PC-3 (cell line): ENCODE results near the gene C7orf57.

Experiments
- CTCF ChIP-seq: fragments of 300-600 bp; sonication (generic); conservative IDR thresholded peaks from 2 replicates; pipeline ENCODE4 v1.5.1; 2017; ENCODE audit warnings: antibody characterized with exemption, low read depth, mild to moderate bottlenecking, low read length
- EZH2 ChIP-seq: fragments of 300-600 bp; sonication (generic); IDR thresholded peaks from one replicate; pipeline ENCODE4 v1.6.1; 2017; ENCODE audit warnings: antibody characterized with exemption, mild to moderate bottlenecking, low read length; ENCODE audit not compliant: unreplicated experiment
- EZH2phosphoT487 ChIP-seq: fragments of 300-600 bp; sonication (generic); IDR thresholded peaks from 2 replicates; pipeline ENCODE4 v1.6.1; 2018; ENCODE audit warnings: mild to moderate bottlenecking, antibody characterized with exemption, low read length, borderline replicate concordance

- TF ChIP-seq CTCF (no peak), EZH2phosphoT487 (no peak), EZH2 (no peak)
Observed at GRCh38 chr7:48009257-48009656, 26.1 kb upstream of the C7orf57 start.
